Activated T-helper 9 cell treated with anti-CD3 and anti-CD28 coated beads, Interleukin-2, amount 50 U/mL, for 16 hours (primary cell): Measurements from ENCODE around the gene ALKBH3.

Source experiments
- DNase-seq: peaks from one replicate; pipeline ENCODE4 v3.0.0-alpha.2; 2020; ENCODE audit warnings: low read depth

Gene ALKBH3

DNA sequence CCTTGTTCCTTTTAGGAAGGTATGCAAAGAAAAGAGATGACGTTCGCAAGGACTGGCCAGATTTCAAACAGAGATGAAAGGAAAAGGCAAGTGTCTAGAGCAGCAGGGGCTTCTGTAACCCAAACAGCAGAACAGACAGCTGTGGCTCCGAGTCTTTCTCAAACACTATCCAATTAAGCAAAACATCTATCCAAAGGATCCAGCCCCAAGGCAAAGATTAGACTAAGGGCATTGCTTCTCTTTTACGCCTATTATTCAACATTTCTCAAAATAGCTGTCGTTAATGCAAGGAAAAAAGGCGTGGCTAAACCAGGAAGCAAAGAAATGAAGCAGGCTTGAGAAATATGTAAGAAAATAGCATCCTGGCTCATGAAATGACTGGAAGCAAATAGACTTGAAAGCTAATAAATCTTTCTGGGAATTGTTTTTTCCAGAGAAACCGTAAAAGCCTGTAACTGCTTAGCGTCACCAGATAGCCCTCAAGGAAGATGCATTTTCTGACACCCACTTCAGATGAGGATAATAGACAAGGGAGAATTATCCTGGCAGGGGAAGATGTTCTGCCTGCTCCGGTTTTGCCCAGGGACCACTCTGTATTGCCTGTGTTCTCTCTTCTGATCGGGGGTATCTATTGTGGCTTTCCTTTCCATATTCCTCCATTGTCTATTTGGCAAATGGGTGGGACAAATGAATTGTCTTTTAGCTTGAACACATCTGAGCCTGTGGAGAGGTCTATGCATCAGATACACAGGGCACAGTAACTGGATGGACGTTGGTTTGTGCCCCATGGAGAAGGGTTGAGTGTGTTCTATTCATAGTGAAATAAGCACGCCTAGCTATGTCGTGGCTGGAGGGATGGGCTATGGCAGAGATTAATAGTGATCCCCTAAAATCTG is 82.0 kb downstream of the ALKBH3 start:
- no peak for DNase-seq

DNA sequence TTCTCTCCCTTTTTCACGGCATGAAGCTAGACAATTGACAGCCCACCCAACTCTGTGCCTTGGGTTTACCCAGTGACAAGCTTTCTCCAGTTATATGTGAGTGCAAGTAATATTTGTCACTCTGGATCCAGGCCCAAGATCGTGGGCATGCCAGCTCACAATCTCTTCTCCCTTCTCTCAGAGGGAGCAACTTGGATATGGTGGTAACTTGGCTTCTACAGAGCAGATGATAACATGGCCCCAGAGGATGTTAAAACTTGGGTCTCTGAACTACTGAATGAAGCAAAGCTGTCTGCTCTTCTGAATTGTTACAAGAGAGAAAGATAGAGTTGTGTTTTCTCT is 82.6 kb downstream of the ALKBH3 start:
- no peak for DNase-seq

GRCh38 chr11:43967661-43968060 is 87.0 kb downstream of the ALKBH3 start:
- no peak for DNase-seq

DNA sequence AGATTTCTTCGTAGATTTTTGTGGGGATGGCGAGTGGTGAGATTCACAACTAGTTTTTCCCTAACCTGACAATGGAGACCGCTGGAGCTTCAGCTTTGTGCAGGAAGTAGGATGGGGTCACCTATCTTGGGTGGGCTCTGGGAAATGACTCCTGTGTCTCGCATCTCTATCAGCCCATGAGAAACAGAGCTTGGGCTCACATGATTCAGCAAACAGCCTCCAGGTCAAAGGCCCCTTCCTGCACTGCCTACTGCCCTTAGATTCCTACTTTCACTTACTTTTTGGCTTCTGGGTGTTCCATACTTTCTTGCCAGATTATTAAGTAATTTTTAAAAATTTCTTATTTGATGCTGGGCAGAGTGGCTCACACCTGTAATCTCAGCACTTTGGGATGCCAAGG is 88.1 kb downstream of the ALKBH3 start:
- no peak for DNase-seq

- DNase-seq, result no peak
Observed at GRCh38 chr11:43969543-43969942, 88.9 kb downstream of the ALKBH3 start.
